Common myeloid progenitor, CD34-positive (primary cell): ENCODE measurements around the gene MSH3.

Source experiments
- CTCF ChIA-PET: fragments of 350-600 bp; sonication (Branson Sonifier 250); formaldehyde crosslinking; loops from one replicate; lab custom pipeline; 2021; ENCODE audit warnings: antibody characterized with exemption; lab: Charles Lee
- POLR2A ChIA-PET: fragments of 350-600 bp; sonication (Branson Sonifier 250); formaldehyde crosslinking; loops from one replicate; lab custom pipeline; 2021; ENCODE audit warnings: antibody characterized with exemption; lab: Charles Lee
- DNase-seq, 3 donors: peaks; one replicate each; pipeline versions ENCODE4 v3.0.0 to v3.0.0-alpha.2; 2013
- H3K27ac ChIP-seq, 2 experiments: 1 replicate in 1 of 2; 2 replicates in 1 of 2; pipeline ENCODE4 v1.7.0; 2013; ENCODE audit warnings: inconsistent platforms in 2 of 2, low read length in 2 of 2, mild to moderate bottlenecking in 2 of 2, low read depth in 1 of 2, moderate library complexity in 1 of 2; ENCODE audit not compliant: severe bottlenecking in 2 of 2, insufficient read depth in 1 of 2, poor library complexity in 1 of 2
- H3K27me3 ChIP-seq, 5 experiments: replicated peaks in 2 of 5; 1 replicate in 3 of 5; 2 replicates in 2 of 5; pipeline versions ENCODE4 v1.6.1 to v1.7.0; 2013; ENCODE audit warnings: low read length in 4 of 5, mild to moderate bottlenecking in 2 of 5, moderate library complexity in 2 of 5, inconsistent platforms in 1 of 5; ENCODE audit not compliant: insufficient read depth in 5 of 5, control insufficient read depth in 4 of 5
- H3K36me3 ChIP-seq, 4 experiments: 1 replicate in 2 of 4; 2 replicates in 2 of 4; pipeline versions ENCODE4 v1.6.1 to v1.7.0; 2013; ENCODE audit warnings: low read length in 3 of 4, control low read depth in 1 of 4, mild to moderate bottlenecking in 1 of 4; ENCODE audit not compliant: control insufficient read depth in 4 of 4, insufficient read depth in 4 of 4
- H3K4me1 ChIP-seq, 4 experiments: 1 replicate in 3 of 4; 2 replicates in 1 of 4; pipeline versions ENCODE4 v1.6.1 to v1.7.1; 2013; ENCODE audit warnings: low read length in 3 of 4, mild to moderate bottlenecking in 3 of 4, control low read depth in 1 of 4, inconsistent platforms in 1 of 4, moderate library complexity in 1 of 4; ENCODE audit not compliant: control insufficient read depth in 4 of 4, insufficient read depth in 4 of 4; ENCODE audit errors: control extremely low read depth in 1 of 4
- H3K4me3 ChIP-seq, 7 experiments: 1 replicate in 4 of 7; 2 replicates in 3 of 7; pipeline versions ENCODE4 v1.5.1 to v1.7.0; 2013; ENCODE audit warnings: mild to moderate bottlenecking in 7 of 7, low read length in 6 of 7, moderate library complexity in 6 of 7, inconsistent platforms in 2 of 7, low read depth in 2 of 7, control low read depth in 1 of 7; ENCODE audit not compliant: insufficient read depth in 4 of 7, control insufficient read depth in 1 of 7; ENCODE audit errors: extremely low read depth in 1 of 7
- H3K9me3 ChIP-seq, 5 experiments: 1 replicate in 4 of 5; 2 replicates in 1 of 5; pipeline versions ENCODE4 v1.6.1 to v1.7.1; 2013; ENCODE audit warnings: low read length in 4 of 5, mild to moderate bottlenecking in 2 of 5, inconsistent platforms in 1 of 5, low read depth in 1 of 5, moderate library complexity in 1 of 5; ENCODE audit not compliant: control insufficient read depth in 4 of 5, insufficient read depth in 2 of 5; ENCODE audit errors: control extremely low read depth in 1 of 5
- WGBS: methylation state at CpG from one replicate; pipeline ENCODE4 v1.1.5; 2013; ENCODE audit not compliant: insufficient coverage; 5-methylcytosine and 5-hydroxymethylcytosine counted together

Gene MSH3

GRCh38 chr5:80804332-80804731, 149.9 kb downstream of the MSH3 start:
- CTCF ChIA-PET = interaction anchor here (1.3 kb wide), 1 partner anchor 9 kb away, joined by 3 read pairs; no protein-coding TSS in a partner anchor
- no peaks in the 10 kb centered on the region for H3K4me1 ChIP-seq
- POLR2A ChIA-PET = no interaction called here
- no peak for DNase-seq
- peaks cover 3 to 13% (median 7%) of the 10 kb centered on the region in 4 experiments for H3K36me3 ChIP-seq
- 100% methylated on average over 1 of the region's 1 CpG for WGBS
- peaks cover 0 to 4% (median 0%) of the 10 kb centered on the region in 5 experiments for H3K9me3 ChIP-seq
- no peak overlapping the region for H3K4me3 ChIP-seq
- no peak overlapping the region for H3K27ac ChIP-seq
- H3K27me3 ChIP-seq = no peaks in the 10 kb centered on the region

- WGBS = no CpG with 5 or more reads among the region's 2 CpGs
- H3K4me3 ChIP-seq = no peak overlapping the region
- H3K9me3 ChIP-seq = peaks cover 0 to 4% (median 0%) of the 10 kb centered on the region in 5 experiments
- POLR2A ChIA-PET = no interaction called here
- no peaks in the 10 kb centered on the region for H3K27me3 ChIP-seq
- CTCF ChIA-PET = no interaction called here
- H3K27ac ChIP-seq = no peak overlapping the region
- peaks cover 3 to 14% (median 6%) of the 10 kb centered on the region in 4 experiments for H3K36me3 ChIP-seq
- no peak for DNase-seq
- no peaks in the 10 kb centered on the region for H3K4me1 ChIP-seq
Observed at GRCh38 chr5:80805038-80805437, 150.6 kb downstream of the MSH3 start.

- Histone ChIP-seq H3K27me3 (no peaks in the 10 kb centered on the region), H3K9me3 (peaks cover 0 to 4% (median 0%) of the 10 kb centered on the region in 5 experiments), H3K4me1 (no peaks in the 10 kb centered on the region), H3K36me3 (peaks cover 0 to 5% (median 4%) of the 10 kb centered on the region in 4 experiments), H3K4me3 (no peak overlapping the region), H3K27ac (no peak overlapping the region)
- DNase-seq = no peak
- ChIA-PET POLR2A (no interaction called here), CTCF (no interaction called here)
Observed at GRCh38 chr5:80806929-80807328, 152.5 kb downstream of the MSH3 start.

GRCh38 chr5:80809451-80809850, 155.0 kb downstream of the MSH3 start:
- Histone ChIP-seq H3K36me3 (peaks cover 5 to 12% (median 7%) of the 10 kb centered on the region in 4 experiments), H3K4me3 (no peak overlapping the region), H3K27me3 (no peaks in the 10 kb centered on the region), H3K27ac (no peak overlapping the region), H3K9me3 (no peaks in the 10 kb centered on the region), H3K4me1 (no peaks in the 10 kb centered on the region)
- CTCF ChIA-PET = no interaction called here
- no peak for DNase-seq
- no CpG with 5 or more reads among the region's 3 CpGs for WGBS
- POLR2A ChIA-PET = no interaction called here

GRCh38 chr5:80810425-80810824, 156.0 kb downstream of the MSH3 start:
- no peak overlapping the region for H3K4me3 ChIP-seq
- H3K4me1 ChIP-seq = no peaks in the 10 kb centered on the region
- POLR2A ChIA-PET = no interaction called here
- H3K36me3 ChIP-seq = peaks cover 6 to 17% (median 9%) of the 10 kb centered on the region in 4 experiments
- CTCF ChIA-PET = no interaction called here
- H3K9me3 ChIP-seq = peaks cover 0 to 1% (median 0%) of the 10 kb centered on the region in 5 experiments
- WGBS = no CpG with 5 or more reads among the region's 1 CpG
- no peak for DNase-seq
- H3K27me3 ChIP-seq = no peaks in the 10 kb centered on the region
- H3K27ac ChIP-seq = no peak overlapping the region

GRCh38 chr5:80816590-80816989, 162.1 kb downstream of the MSH3 start:
- CTCF ChIA-PET = no interaction called here
- no peak overlapping the region for H3K4me3 ChIP-seq
- 100% methylated on average over 3 of the region's 3 CpGs for WGBS
- DNase-seq = no peak
- H3K27ac ChIP-seq = no peak overlapping the region
- POLR2A ChIA-PET = no interaction called here
- H3K36me3 ChIP-seq = peaks cover 7 to 36% (median 10%) of the 10 kb centered on the region in 4 experiments
- H3K4me1 ChIP-seq = no peaks in the 10 kb centered on the region
- H3K9me3 ChIP-seq = peaks cover 0 to 4% (median 0%) of the 10 kb centered on the region in 5 experiments
- no peaks in the 10 kb centered on the region for H3K27me3 ChIP-seq

GRCh38 chr5:80820685-80821084, 166.2 kb downstream of the MSH3 start:
- WGBS = 100% methylated on average over 2 of the region's 3 CpGs
- Histone ChIP-seq H3K27ac (no peak overlapping the region), H3K4me3 (no peak overlapping the region), H3K27me3 (no peaks in the 10 kb centered on the region), H3K36me3 (peaks cover 5 to 25% (median 9%) of the 10 kb centered on the region in 4 experiments), H3K9me3 (peaks cover 0 to 7% (median 0%) of the 10 kb centered on the region in 5 experiments), H3K4me1 (peaks cover 0 to under 1% (median under 1%) of the 10 kb centered on the region in 4 experiments)
- DNase-seq = no peak
- ChIA-PET CTCF (interaction anchor here (0.7 kb wide), 1 partner anchor 479 kb away, joined by 3 read pairs; no protein-coding TSS in a partner anchor), POLR2A (no interaction called here)
